HCT116 (cell line): ENCODE measurements around the gene DDB1. TPM values are rescaled to one million over a fixed set of nuclear protein-coding genes. Genes with fewer than 3 reads are reported as not detected.

Experiments
- ATAC-seq: fragments of 200-7000 bp; cut with Tn5 transposase; 2 replicates; pipeline ENCODE4 v1.9.1; 2020; ENCODE audit warnings: mild to moderate bottlenecking, moderate library complexity
- BruUV-seq: library from RNA; stranded (reverse); fragments of 400-500 nt; replicated peaks from 2 replicates; lab custom pipeline; 2021; lab: Mats Ljungman, UMichigan
- CTCF ChIA-PET: fragments of 300-600 bp; sonication (Branson Sonifier 250); formaldehyde crosslinking; loops from one replicate; lab custom pipeline; 2021; ENCODE audit warnings: antibody characterized with exemption; lab: Charles Lee
- POLR2A ChIA-PET: fragments of 300-600, 350-600 bp; sonication (Branson Sonifier 250); formaldehyde crosslinking; loops from one replicate; lab custom pipeline; 2021; ENCODE audit warnings: antibody characterized with exemption; lab: Charles Lee
- RAD21 ChIA-PET, 2 experiments: fragments of 300-600 bp; sonication (Branson Sonifier 250); formaldehyde crosslinking; loops; one replicate each; lab custom pipeline; 2023; ENCODE audit warnings: low total read pairs in 2 of 2; ENCODE audit not compliant: uncharacterized antibody in 2 of 2, unreplicated experiment in 2 of 2, low non-redundant PET in 1 of 2; lab: Charles Lee
- DNase-seq: peaks from one replicate; pipeline ENCODE4 v3.0.0-alpha.2; 2010; ENCODE audit warnings: low read depth, low spot score
- H2AFZ ChIP-seq: fragments of 200-600 bp; shearing (Covaris generic), sonication (generic); 2 replicates; pipeline ENCODE4 v1.6.1; 2017; ENCODE audit warnings: low read depth, mixed run types, mixed read lengths, antibody characterized with exemption, low read length; ENCODE audit not compliant: poor library complexity, severe bottlenecking
- H3K27ac ChIP-seq: 2 replicates; pipeline ENCODE4 v1.5.1; 2012; ENCODE audit warnings: low read depth, low read length
- H3K27me3 ChIP-seq: fragments of 200-600 bp; sonication (generic); 2 replicates; pipeline ENCODE4 v1.6.1; 2016; ENCODE audit warnings: mixed run types, low read length, mixed read lengths; ENCODE audit not compliant: insufficient read depth
- H3K36me3 ChIP-seq, 2 experiments: fragments of 200-500 bp in 1 of 2; fragments of 200-600 bp in 1 of 2; sonication (Bioruptor generic) in 1 of 2; sonication (generic) in 1 of 2; 2 replicates each; pipeline versions ENCODE4 v1.5.1 to v1.6.1; 2014 to 2016; ENCODE audit warnings: low read length in 2 of 2, inconsistent platforms in 1 of 2, mixed read lengths in 1 of 2, mixed run types in 1 of 2; ENCODE audit not compliant: insufficient read depth in 2 of 2, control insufficient read depth in 1 of 2
- H3K4me1 ChIP-seq, 2 experiments: fragments of 200-600 bp in 1 of 2; sonication (generic) in 1 of 2; 2 replicates each; pipeline versions ENCODE4 v1.5.1 to v1.6.1; 2012 to 2017; ENCODE audit warnings: low read length in 2 of 2, inconsistent platforms in 1 of 2, mild to moderate bottlenecking in 1 of 2, mixed read lengths in 1 of 2, mixed run types in 1 of 2, moderate library complexity in 1 of 2; ENCODE audit not compliant: insufficient read depth in 2 of 2, control insufficient read depth in 1 of 2
- H3K4me2 ChIP-seq: fragments of 200-600 bp; sonication (generic); 2 replicates; pipeline ENCODE4 v1.6.1; 2017; ENCODE audit warnings: mixed run types, low read length, mixed read lengths
- H3K4me3 ChIP-seq, 2 experiments: fragments of 200-600 bp in 1 of 2; sonication (generic) in 1 of 2; replicated peaks in 1 of 2; 2 replicates each; pipeline ENCODE4 v1.5.1; 2011 to 2016; ENCODE audit warnings: low read length in 2 of 2, control low read depth in 1 of 2, low read depth in 1 of 2, mild to moderate bottlenecking in 1 of 2, mixed read lengths in 1 of 2, mixed run types in 1 of 2
- H3K79me2 ChIP-seq: fragments of 200-600 bp; sonication (generic); 2 replicates; pipeline ENCODE4 v1.6.1; 2017; ENCODE audit warnings: mild to moderate bottlenecking, mixed run types, low read length, moderate library complexity, mixed read lengths; ENCODE audit not compliant: insufficient read depth
- H3K9ac ChIP-seq: fragments of 200-600 bp; sonication (generic); 2 replicates; pipeline ENCODE4 v1.6.1; 2016; ENCODE audit warnings: low read length, mixed read lengths
- H3K9me2 ChIP-seq: fragments of 200-600 bp; sonication (generic), shearing (Covaris generic); 2 replicates; pipeline ENCODE4 v1.6.1; 2017; ENCODE audit warnings: mixed run types, mild to moderate bottlenecking, moderate library complexity; ENCODE audit not compliant: insufficient read depth
- H3K9me3 ChIP-seq, 2 experiments: fragments of 200-500 bp in 1 of 2; fragments of 200-600 bp in 1 of 2; sonication (Bioruptor generic) in 1 of 2; sonication (generic) in 1 of 2; 2 replicates each; pipeline ENCODE4 v1.6.1; 2014 to 2017; ENCODE audit warnings: low read length in 2 of 2, mixed read lengths in 2 of 2, inconsistent platforms in 1 of 2, low read depth in 1 of 2, mild to moderate bottlenecking in 1 of 2, mixed run types in 1 of 2, moderate library complexity in 1 of 2; ENCODE audit not compliant: control insufficient read depth in 1 of 2, insufficient read depth in 1 of 2
- H4K20me1 ChIP-seq: fragments of 200-600 bp; sonication (generic), shearing (Covaris generic); 2 replicates; pipeline ENCODE4 v1.6.1; 2017; ENCODE audit warnings: mixed run types, mild to moderate bottlenecking, moderate library complexity; ENCODE audit not compliant: insufficient read depth
- ATF3 ChIP-seq: IDR thresholded peaks from 2 replicates; pipeline ENCODE4 v1.6.1; 2012
- CEBPB ChIP-seq: IDR thresholded peaks from 2 replicates; pipeline ENCODE4 v1.6.1; 2012; ENCODE audit warnings: low read depth
- EGR1 ChIP-seq: IDR thresholded peaks from 2 replicates; pipeline ENCODE4 v1.6.1; 2012; ENCODE audit warnings: low read depth
- ELF1 ChIP-seq: IDR thresholded peaks from 2 replicates; pipeline ENCODE4 v1.6.1; 2012; ENCODE audit warnings: low read depth, borderline replicate concordance
- EZH2phosphoT487 ChIP-seq: fragments of 200-600 bp; IDR thresholded peaks from 2 replicates; pipeline ENCODE4 v1.6.1; 2018; ENCODE audit warnings: antibody characterized with exemption, borderline replicate concordance
- FOSL1 ChIP-seq: IDR thresholded peaks from 2 replicates; pipeline ENCODE4 v1.6.1; 2012; ENCODE audit warnings: low read depth
- JUND ChIP-seq: IDR thresholded peaks from 2 replicates; pipeline ENCODE4 v1.6.1; 2012
- POLR2A ChIP-seq: IDR thresholded peaks from 2 replicates; pipeline ENCODE4 v1.7.0; 2011; ENCODE audit warnings: borderline replicate concordance; ENCODE audit not compliant: insufficient read depth, insufficient read length; ENCODE audit errors: extremely low read depth
- POLR2AphosphoS5 ChIP-seq: IDR thresholded peaks from 2 replicates; pipeline ENCODE4 v1.6.1; 2011; ENCODE audit warnings: mild to moderate bottlenecking, low read depth, low read length, moderate library complexity
- RAD21 ChIP-seq: IDR thresholded peaks from 2 replicates; pipeline ENCODE4 v1.6.1; 2012; ENCODE audit warnings: low read depth, mild to moderate bottlenecking
- REST ChIP-seq: IDR thresholded peaks from 2 replicates; pipeline ENCODE4 v1.6.1; 2012; ENCODE audit warnings: low read depth
- SIN3A ChIP-seq: IDR thresholded peaks from 2 replicates; pipeline ENCODE4 v1.6.1; 2012; ENCODE audit warnings: low read depth
- SP1 ChIP-seq: IDR thresholded peaks from 2 replicates; pipeline ENCODE4 v1.6.1; 2012; ENCODE audit warnings: low read depth
- SRF ChIP-seq: IDR thresholded peaks from 2 replicates; pipeline ENCODE4 v1.6.1; 2012; ENCODE audit warnings: low read depth
- YY1 ChIP-seq: IDR thresholded peaks from 2 replicates; pipeline ENCODE4 v1.6.1; 2011; ENCODE audit warnings: low read length, low read depth, moderate library complexity, mild to moderate bottlenecking; ENCODE audit not compliant: insufficient replicate concordance; ENCODE audit errors: extremely low read depth
- ZFX ChIP-seq: fragments of 450-650 bp; IDR thresholded peaks from 2 replicates; pipeline ENCODE4 v1.6.1; 2017
- intact Hi-C: fragments of 100-400 bp; cut with micrococcal nuclease; formaldehyde crosslinking; loops from 2 replicates; pipeline ENCODE4 v1.10.0; 2022
- total RNA-seq: library from RNA; stranded (reverse); gene quantifications from one replicate; pipeline ENCODE4 v1.2.1, GENCODE V29; 2021; ENCODE audit not compliant: unreplicated experiment
- TF ChIP-seq, protein P1 (sequence below), 3 experiments: fragments of 200-600 bp in 1 of 3; sonication (generic) in 1 of 3; IDR thresholded peaks in 2 of 3; conservative IDR thresholded peaks in 1 of 3; 2 replicates each; pipeline ENCODE4 v1.5.1; 2012 to 2017; ENCODE audit warnings: low read depth in 2 of 3, low read length in 2 of 3, antibody characterized with exemption in 1 of 3, borderline replicate concordance in 1 of 3, control low read depth in 1 of 3, mild to moderate bottlenecking in 1 of 3, mixed read lengths in 1 of 3, mixed run types in 1 of 3, moderate library complexity in 1 of 3; ENCODE audit not compliant: insufficient read depth in 1 of 3

Gene DDB1
- total RNA-seq, 1 experiment from 2014 or later = 269 TPM

DNA sequence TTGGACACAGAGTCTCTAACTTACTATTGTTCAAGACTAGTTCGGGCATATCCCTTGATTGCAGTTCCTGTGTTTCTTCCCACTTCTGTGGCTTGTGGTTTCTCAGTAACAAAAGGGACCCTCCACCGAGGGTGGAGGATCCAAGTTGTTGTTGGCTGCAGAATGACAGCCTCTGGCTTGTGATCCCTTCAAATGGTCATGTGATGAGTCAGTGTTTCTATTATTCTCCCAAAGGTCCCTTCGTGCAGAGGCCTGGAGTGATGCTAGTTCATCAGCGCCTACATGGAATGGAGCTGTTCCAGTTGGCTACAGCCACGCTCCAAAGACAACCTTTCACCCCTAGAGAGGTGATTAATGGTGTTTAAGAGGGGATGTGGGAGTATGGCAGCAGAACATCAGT lies 35.2 kb downstream of the DDB1 start:
- Histone ChIP-seq H3K4me2 (no peak overlapping the region), H3K27me3 (no peaks in the 10 kb centered on the region), H3K9me2 (no peaks in the 10 kb centered on the region), H3K79me2 (no peaks in the 10 kb centered on the region), H3K4me3 (no peak overlapping the region), H3K27ac (no peak overlapping the region), H2AFZ (no peak overlapping the region), H3K4me1 (no peaks in the 10 kb centered on the region), H3K9ac (no peak overlapping the region), H3K9me3 (no peaks in the 10 kb centered on the region), H4K20me1 (no peaks in the 10 kb centered on the region), H3K36me3 (peaks cover 33 to 49% of the 10 kb centered on the region in 2 experiments)
- ATAC-seq = no peak
- TF ChIP-seq ATF3 (no peak), ELF1 (no peak), CEBPB (no peak), SP1 (no peak), RAD21 (no peak), EGR1 (no peak), FOSL1 (no peak), EZH2phosphoT487 (no peak), YY1 (no peak), SIN3A (no peak), SRF (no peak), JUND (no peak), REST (no peak), POLR2AphosphoS5 (no peak), ZFX (no peak), POLR2A (no peak)
- TF ChIP-seq, protein P1, sequence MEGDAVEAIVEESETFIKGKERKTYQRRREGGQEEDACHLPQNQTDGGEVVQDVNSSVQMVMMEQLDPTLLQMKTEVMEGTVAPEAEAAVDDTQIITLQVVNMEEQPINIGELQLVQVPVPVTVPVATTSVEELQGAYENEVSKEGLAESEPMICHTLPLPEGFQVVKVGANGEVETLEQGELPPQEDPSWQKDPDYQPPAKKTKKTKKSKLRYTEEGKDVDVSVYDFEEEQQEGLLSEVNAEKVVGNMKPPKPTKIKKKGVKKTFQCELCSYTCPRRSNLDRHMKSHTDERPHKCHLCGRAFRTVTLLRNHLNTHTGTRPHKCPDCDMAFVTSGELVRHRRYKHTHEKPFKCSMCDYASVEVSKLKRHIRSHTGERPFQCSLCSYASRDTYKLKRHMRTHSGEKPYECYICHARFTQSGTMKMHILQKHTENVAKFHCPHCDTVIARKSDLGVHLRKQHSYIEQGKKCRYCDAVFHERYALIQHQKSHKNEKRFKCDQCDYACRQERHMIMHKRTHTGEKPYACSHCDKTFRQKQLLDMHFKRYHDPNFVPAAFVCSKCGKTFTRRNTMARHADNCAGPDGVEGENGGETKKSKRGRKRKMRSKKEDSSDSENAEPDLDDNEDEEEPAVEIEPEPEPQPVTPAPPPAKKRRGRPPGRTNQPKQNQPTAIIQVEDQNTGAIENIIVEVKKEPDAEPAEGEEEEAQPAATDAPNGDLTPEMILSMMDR (IDR thresholded peaks at IDR 0.05 in 2 of 3, conservative IDR thresholded peaks at IDR 0.05 in 1 of 3; ENCODE audit: borderline replicate concordance in 1 of 3, insufficient read depth in 1 of 3, low read depth in 2 of 3, low read length in 2 of 3) = no peak
- ChIA-PET POLR2A (no interaction called here), RAD21 (no interaction called here), CTCF (no interaction called here)
- BruUV-seq = no TSS peak
- intact Hi-C loops = no loop called here
- no peak for DNase-seq
